Peyer's patch (tissue), 4 donors: ENCODE measurements around the gene OPCML.

ENCODE experiments used
- POLR2A ChIP-seq, 2 donors: fragments of 450-650 bp; IDR thresholded peaks; one replicate each; pipeline ENCODE4 v1.5.1; 2017; ENCODE audit warnings: antibody characterized with exemption in 2 of 2, mild to moderate bottlenecking in 2 of 2, moderate library complexity in 2 of 2
- TF ChIP-seq, protein P1 (sequence below), 6 experiments: fragments of 450-650 bp in 4 of 6; fragments of 200-600 bp in 2 of 6; sonication (generic) in 1 of 6; IDR thresholded peaks; one replicate each; pipeline ENCODE4 v1.5.1; 2017 to 2019; ENCODE audit warnings: antibody characterized with exemption in 6 of 6, mild to moderate bottlenecking in 3 of 6, moderate library complexity in 1 of 6

DNA sequence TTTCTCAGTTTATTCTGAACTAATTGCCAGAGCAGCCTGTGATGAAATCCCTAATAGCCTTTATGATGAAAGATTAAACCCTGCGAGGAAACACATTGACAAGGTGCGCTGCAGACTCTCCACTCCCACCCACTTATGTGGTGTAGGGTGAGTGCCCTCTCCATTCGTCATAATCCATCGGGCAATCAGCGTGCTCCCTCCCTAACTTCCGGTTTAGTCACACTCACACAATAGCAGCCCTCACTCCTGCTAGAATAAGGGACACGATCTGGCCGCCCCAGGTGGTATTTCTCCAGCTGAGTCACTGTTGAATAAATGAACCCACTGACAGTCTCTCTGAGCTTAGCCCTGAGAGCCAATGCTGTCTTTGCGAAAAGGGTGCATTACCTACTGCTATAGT, 188.3 kb downstream of the OPCML start:
- TF ChIP-seq, protein P1, sequence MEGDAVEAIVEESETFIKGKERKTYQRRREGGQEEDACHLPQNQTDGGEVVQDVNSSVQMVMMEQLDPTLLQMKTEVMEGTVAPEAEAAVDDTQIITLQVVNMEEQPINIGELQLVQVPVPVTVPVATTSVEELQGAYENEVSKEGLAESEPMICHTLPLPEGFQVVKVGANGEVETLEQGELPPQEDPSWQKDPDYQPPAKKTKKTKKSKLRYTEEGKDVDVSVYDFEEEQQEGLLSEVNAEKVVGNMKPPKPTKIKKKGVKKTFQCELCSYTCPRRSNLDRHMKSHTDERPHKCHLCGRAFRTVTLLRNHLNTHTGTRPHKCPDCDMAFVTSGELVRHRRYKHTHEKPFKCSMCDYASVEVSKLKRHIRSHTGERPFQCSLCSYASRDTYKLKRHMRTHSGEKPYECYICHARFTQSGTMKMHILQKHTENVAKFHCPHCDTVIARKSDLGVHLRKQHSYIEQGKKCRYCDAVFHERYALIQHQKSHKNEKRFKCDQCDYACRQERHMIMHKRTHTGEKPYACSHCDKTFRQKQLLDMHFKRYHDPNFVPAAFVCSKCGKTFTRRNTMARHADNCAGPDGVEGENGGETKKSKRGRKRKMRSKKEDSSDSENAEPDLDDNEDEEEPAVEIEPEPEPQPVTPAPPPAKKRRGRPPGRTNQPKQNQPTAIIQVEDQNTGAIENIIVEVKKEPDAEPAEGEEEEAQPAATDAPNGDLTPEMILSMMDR (IDR thresholded peaks at IDR 0.05), result no peak
- TF ChIP-seq POLR2A (IDR thresholded peaks at IDR 0.05), result no peak
